ENCODE measurements around the gene ARFIP2. TPM values are rescaled to one million over a fixed set of nuclear protein-coding genes. Genes with fewer than 3 reads are reported as not detected.

The ARFIP2 gene
- total RNA-seq, 2 experiments from 2014 or later = 38.6 to 39.8 TPM

DNA sequence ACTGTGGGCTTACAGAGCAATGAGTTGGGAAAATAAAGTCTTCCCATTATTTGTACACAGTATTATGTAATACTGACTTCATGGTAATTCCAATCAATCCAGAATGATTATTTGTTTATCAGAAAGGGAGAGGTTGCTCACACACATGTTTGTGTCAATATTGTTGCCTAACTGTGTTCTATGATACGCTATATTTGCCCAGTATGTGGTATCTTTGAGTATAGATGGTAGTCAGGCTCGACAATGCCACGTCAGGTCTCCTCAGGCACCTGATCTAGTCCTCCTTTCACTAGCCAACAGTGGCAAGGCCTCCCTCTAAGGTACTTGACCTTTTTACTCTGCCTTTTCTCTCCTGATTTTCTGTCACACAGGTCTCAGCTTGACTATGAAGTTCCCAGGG, 21.3 kb upstream of the ARFIP2 start:
- ChIA-PET POLR2A (no interaction called here), CTCF (interaction anchor here (2.7 to 5.6 kb wide), 2 partner anchors 17 to 124 kb away, joined by 9 to 41 read pairs; no protein-coding TSS in a partner anchor)
- ATAC-seq = no peak
- Mint-ChIP-seq H3K4me3 (no peak overlapping the region), H3K36me3 (ENCODE audit: low read depth) (peaks cover 22% of the 10 kb centered on the region), H3K4me1 (ENCODE audit: low read depth) (peaks cover 13% of the 10 kb centered on the region), H3K9me3 (ENCODE audit: insufficient read depth) (no peaks in the 10 kb centered on the region), H3K27me3 (ENCODE audit: low read depth) (no peaks in the 10 kb centered on the region), H3K27ac (no peak overlapping the region)
- DNase-seq = no peak

DNA sequence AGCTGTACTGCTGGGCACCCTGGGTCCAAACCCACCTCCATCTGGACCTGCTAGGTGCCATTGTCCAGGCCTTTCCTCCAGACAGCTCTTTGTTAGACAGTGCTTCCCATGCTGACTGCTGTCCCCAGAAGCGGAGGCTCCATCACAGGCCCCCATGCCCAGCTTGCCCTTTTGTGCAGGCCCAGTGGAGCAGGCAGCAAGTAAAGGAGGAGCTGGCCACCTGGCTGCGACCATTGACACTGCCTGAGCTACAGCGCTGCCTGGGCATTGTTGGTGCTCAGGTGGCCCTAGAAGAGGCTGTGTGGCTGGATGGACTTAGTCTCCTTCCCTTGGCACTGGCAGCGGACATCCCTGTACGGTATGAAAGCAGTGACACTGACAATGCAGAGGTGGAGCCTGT, 17.4 kb upstream of the ARFIP2 start:
- no peaks in the 10 kb centered on the region for H3K27me3 Mint-ChIP-seq (ENCODE audit: low read depth)
- H3K9me3 Mint-ChIP-seq (ENCODE audit: insufficient read depth) = no peaks in the 10 kb centered on the region
- ATAC-seq (no peak), DNase-seq (no peak)
- H3K4me1 Mint-ChIP-seq (ENCODE audit: low read depth) = peaks cover 13% of the 10 kb centered on the region
- no peak overlapping the region for H3K27ac Mint-ChIP-seq
- H3K36me3 Mint-ChIP-seq (ENCODE audit: low read depth) = peaks cover 16% of the 10 kb centered on the region
- no peak overlapping the region for H3K4me3 Mint-ChIP-seq
- POLR2A ChIA-PET = interaction anchor here (1.8 kb wide), 1 partner anchor 17 kb away, joined by 5 read pairs; the partner anchor contains the start of genes ARFIP2 and TIMM10B
- CTCF ChIA-PET = interaction anchor here (0.8 to 5.6 kb wide), 5 partner anchors 10 to 213 kb away, joined by 3 to 41 read pairs (median 6); no protein-coding TSS in a partner anchor

DNA sequence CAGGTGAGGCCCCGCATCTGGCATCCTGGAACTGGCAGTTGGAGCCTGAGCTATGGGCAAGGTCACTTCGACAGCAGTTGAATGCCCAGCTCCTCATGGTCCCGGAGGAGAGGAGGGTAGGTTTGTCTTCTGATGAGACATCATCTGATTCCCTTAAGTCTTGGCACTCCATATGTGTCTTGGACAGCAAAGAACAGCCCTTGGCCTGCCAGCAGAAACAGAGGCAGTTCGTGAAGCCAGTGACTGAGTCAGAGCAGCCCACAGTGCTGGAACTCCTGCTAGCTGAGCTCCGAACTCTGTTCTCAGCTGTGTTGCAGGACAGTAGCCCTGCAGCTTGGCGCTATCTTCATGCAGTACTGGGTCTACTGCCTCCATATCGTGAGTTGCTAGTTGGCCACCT, 17.0 kb upstream of the ARFIP2 start:
- DNase-seq (no peak), ATAC-seq (peak; percentile 44)
- H3K9me3 Mint-ChIP-seq (ENCODE audit: insufficient read depth) = no peaks in the 10 kb centered on the region
- CTCF ChIA-PET = interaction anchor here (1.8 to 5.6 kb wide), 3 partner anchors 11 to 120 kb away, joined by 6 to 41 read pairs (median 7); no protein-coding TSS in a partner anchor
- H3K4me1 Mint-ChIP-seq (ENCODE audit: low read depth) = peaks cover 13% of the 10 kb centered on the region
- POLR2A ChIA-PET = interaction anchor here (0.8 to 1.8 kb wide), 2 partner anchors 17 to 183 kb away, joined by 3 to 5 read pairs; partner anchors contain the start of genes ARFIP2 and TIMM10B
- no peak overlapping the region for H3K4me3 Mint-ChIP-seq
- H3K36me3 Mint-ChIP-seq (ENCODE audit: low read depth) = peaks cover 17% of the 10 kb centered on the region
- H3K27me3 Mint-ChIP-seq (ENCODE audit: low read depth) = no peaks in the 10 kb centered on the region
- no peak overlapping the region for H3K27ac Mint-ChIP-seq

DNA sequence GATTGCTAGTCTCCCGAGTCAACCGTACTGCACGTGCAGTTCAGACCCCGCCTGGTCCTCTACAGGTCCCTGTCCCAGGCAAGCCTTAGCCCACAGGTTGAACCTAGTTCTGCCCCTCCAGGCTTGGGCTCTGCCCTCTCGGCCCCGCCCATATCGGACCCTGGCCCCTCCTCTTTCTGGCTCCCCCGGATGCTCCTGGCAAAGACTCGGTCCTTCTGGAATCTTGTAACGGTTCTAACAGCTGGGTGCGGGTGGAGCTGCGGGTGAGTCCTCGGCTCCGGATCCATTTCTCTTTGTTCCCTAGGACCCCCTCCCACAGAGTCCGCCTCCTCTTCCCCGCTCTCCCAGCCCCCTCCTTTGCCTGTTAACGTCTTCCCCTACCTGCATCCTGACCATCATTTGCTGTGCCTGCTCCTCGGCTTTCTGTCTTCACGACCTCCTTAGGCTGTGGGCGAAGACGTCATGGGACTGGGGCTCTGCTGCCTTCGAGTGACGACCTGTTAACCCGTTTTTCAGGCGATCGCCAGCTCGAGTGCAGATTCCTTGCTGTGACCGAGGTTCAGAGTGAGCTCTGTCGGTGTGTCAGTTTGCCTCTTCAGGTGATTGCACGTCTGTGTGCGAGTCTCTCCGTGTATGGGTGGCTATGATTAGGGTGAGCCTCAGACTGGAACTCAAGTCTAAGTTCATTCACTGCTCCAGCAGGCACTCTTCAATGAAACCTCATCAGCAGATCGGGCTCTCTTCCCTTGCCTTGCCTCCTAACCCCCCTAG, 16.1 kb upstream of the ARFIP2 start, which contains the start of gene DNHD1:
Gene DNHD1 (plus strand): TSS at position 212 of the 771 bp plus-strand sequence. CDS start 936 bp downstream, outside the sequence.
- Mint-ChIP-seq H3K27me3 (ENCODE audit: low read depth) (no peaks in the 10 kb centered on the region), H3K27ac (no peak within 1 kb of the TSS), H3K36me3 (ENCODE audit: low read depth) (peaks cover 19% of the 10 kb centered on the region), H3K9me3 (ENCODE audit: insufficient read depth) (no peaks in the 10 kb centered on the region), H3K4me3 (no peak within 1 kb of the TSS), H3K4me1 (ENCODE audit: low read depth) (peaks cover 13% of the 10 kb centered on the region)
- DNase-seq (no peak), ATAC-seq (no peak)
- POLR2A ChIA-PET = interaction anchor here (0.8 to 2.5 kb wide), 3 partner anchors 15 to 184 kb away, joined by 3 to 14 read pairs (median 5); partner anchors contain the start of genes ARFIP2 and TIMM10B
- CTCF ChIA-PET = interaction anchor here (1.8 to 5.6 kb wide), 2 partner anchors 34 to 119 kb away, joined by 7 to 41 read pairs; no protein-coding TSS in a partner anchor

DNA sequence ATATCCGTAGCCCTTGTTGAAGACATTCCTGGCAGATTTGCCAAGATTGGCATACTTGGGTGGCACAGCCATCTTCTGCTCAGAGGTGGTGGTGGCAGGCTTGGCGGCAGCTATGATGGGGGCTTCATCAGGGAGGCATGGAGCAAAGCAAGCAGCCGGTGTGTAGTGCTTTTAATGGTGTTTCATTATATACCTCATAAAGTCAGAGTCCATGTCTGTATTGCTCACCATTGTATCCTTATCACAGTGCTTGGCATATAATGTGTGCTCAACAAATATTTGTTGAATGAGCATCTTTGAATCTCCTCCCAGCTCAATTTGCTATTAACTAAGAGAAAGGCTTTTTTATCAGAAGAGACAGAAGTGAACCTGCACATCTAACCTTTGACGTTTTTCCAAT, 8.2 kb upstream of the ARFIP2 start:
- Mint-ChIP-seq H3K9me3 (ENCODE audit: insufficient read depth) (no peaks in the 10 kb centered on the region), H3K27me3 (ENCODE audit: low read depth) (no peaks in the 10 kb centered on the region), H3K4me3 (no peak overlapping the region), H3K36me3 (ENCODE audit: low read depth) (peaks cover 28% of the 10 kb centered on the region), H3K4me1 (ENCODE audit: low read depth) (no peaks in the 10 kb centered on the region), H3K27ac (no peak overlapping the region)
- POLR2A ChIA-PET = interaction anchor here (1.4 kb wide), 1 partner anchor 8 kb away, joined by 6 read pairs; the partner anchor contains the start of genes ARFIP2 and TIMM10B
- CTCF ChIA-PET = interaction anchor here (1.7 to 5.0 kb wide), 3 partner anchors 8 to 111 kb away, joined by 4 to 30 read pairs (median 13); partner anchors contain the start of genes ARFIP2 and TIMM10B
- no peak for DNase-seq
- no peak for ATAC-seq

DNA sequence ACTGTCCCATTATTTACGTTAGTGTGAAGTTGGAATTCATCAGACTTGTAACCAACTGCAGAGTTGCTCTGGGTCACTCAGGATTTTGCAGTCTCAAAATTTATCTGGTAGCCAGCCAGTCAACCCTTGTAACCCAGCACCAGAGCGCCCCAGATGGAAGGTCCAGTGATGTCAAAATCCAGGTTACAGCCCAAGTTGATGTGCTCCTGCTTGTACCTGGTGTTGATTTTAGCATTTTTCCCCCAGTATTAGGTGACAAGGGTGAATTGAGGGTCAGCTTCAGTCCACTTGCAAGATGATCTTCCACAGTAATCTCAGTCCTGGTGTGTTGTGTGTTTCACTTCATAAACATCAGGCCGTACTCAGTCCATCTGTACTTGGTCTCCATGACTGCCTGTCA, 7.7 kb upstream of the ARFIP2 start:
- Mint-ChIP-seq H3K4me1 (ENCODE audit: low read depth) (no peaks in the 10 kb centered on the region), H3K9me3 (ENCODE audit: insufficient read depth) (no peaks in the 10 kb centered on the region), H3K27me3 (ENCODE audit: low read depth) (no peaks in the 10 kb centered on the region), H3K36me3 (ENCODE audit: low read depth) (peaks cover 28% of the 10 kb centered on the region), H3K4me3 (no peak overlapping the region), H3K27ac (no peak overlapping the region)
- ChIA-PET POLR2A (no interaction called here), CTCF (interaction anchor here (2.5 to 5.0 kb wide), 2 partner anchors 17 to 110 kb away, joined by 13 to 30 read pairs; no protein-coding TSS in a partner anchor)
- ATAC-seq (no peak), DNase-seq (no peak)

DNA sequence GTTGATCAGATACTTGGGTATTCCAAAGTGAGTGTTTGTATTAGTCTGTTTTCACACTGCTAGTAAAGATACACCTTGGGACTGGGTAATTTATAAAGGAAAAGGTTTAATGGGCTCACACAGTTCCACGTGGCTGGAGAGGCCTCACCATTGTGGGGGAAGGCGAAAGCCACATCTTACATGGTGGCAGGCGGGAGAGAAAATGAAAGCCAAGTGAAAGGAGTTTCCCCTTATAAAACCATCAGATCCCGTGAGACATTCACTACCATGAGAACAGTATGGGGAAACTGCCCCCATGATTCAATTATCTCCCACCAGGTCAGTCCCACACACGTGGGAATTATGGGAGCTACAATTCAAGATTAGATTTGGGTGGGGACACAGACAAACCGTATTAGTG, 7.2 kb upstream of the ARFIP2 start:
- H3K36me3 Mint-ChIP-seq (ENCODE audit: low read depth) = peaks cover 30% of the 10 kb centered on the region
- no peak overlapping the region for H3K27ac Mint-ChIP-seq
- no peaks in the 10 kb centered on the region for H3K27me3 Mint-ChIP-seq (ENCODE audit: low read depth)
- DNase-seq = no peak
- POLR2A ChIA-PET = no interaction called here
- H3K4me3 Mint-ChIP-seq = no peak overlapping the region
- ATAC-seq = no peak
- CTCF ChIA-PET = interaction anchor here (1.0 to 5.0 kb wide), 2 partner anchors 17 to 109 kb away, joined by 3 to 30 read pairs; no protein-coding TSS in a partner anchor
- no peaks in the 10 kb centered on the region for H3K9me3 Mint-ChIP-seq (ENCODE audit: insufficient read depth)
- peaks cover 4% of the 10 kb centered on the region for H3K4me1 Mint-ChIP-seq (ENCODE audit: low read depth)

DNA sequence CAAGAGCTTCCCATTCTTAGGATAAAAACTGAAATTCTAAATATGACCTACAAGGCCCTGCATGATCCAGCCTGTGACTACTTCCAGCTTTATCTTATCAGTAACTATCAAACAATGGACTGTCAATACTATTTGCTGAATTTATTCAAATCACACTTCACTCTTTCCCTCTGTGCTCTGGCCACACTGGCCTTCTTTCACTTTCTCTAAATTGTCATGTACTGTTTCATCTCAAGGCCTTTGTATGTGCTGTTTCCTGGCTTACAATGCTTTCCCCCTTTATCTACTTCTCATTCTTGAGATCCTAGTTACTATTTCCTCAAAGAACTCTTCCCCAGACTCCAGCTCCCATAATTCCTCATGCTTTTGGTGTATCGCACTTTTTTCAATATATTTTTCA, 5.8 kb upstream of the ARFIP2 start:
- ChIA-PET POLR2A (interaction anchor here (1.0 kb wide), 1 partner anchor 13 kb away, joined by 3 read pairs; the partner anchor contains the start of gene TRIM3), CTCF (interaction anchor here (1.1 to 5.0 kb wide), 7 partner anchors 12 to 124 kb away, joined by 3 to 30 read pairs (median 3); no protein-coding TSS in a partner anchor)
- no peak for ATAC-seq
- Mint-ChIP-seq H3K9me3 (ENCODE audit: insufficient read depth) (no peaks in the 10 kb centered on the region), H3K4me1 (ENCODE audit: low read depth) (peaks cover 16% of the 10 kb centered on the region), H3K27ac (no peak overlapping the region), H3K4me3 (no peak overlapping the region), H3K36me3 (ENCODE audit: low read depth) (peaks cover 34% of the 10 kb centered on the region), H3K27me3 (ENCODE audit: low read depth) (no peaks in the 10 kb centered on the region)
- DNase-seq = no peak

DNA sequence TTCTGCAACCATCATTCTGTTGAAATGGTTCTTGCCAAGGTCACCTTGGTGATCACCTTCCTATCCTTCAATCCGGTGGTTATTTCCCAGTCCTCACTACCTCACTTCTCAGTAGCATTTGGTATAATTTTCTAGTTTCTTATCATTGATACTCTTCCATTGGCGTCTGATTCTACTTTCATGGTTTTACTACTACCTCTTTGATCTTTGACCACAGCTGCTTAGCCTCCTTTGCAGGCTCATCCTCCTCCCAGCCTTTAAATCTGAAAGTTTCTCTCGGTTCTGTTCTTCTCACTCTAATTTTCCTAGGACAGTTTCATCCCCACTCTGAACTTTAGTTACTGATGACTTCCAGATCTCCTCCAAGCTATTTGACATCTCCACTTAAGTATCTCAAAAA, 5.1 kb upstream of the ARFIP2 start:
- Mint-ChIP-seq H3K4me1 (ENCODE audit: low read depth) (peaks cover 16% of the 10 kb centered on the region), H3K27me3 (ENCODE audit: low read depth) (no peaks in the 10 kb centered on the region), H3K27ac (no peak overlapping the region), H3K9me3 (ENCODE audit: insufficient read depth) (no peaks in the 10 kb centered on the region), H3K36me3 (ENCODE audit: low read depth) (peaks cover 33% of the 10 kb centered on the region), H3K4me3 (no peak overlapping the region)
- ChIA-PET POLR2A (interaction anchor here (1.0 kb wide), 1 partner anchor 13 kb away, joined by 3 read pairs; the partner anchor contains the start of gene TRIM3), CTCF (interaction anchor here (1.1 to 5.0 kb wide), 7 partner anchors 13 to 123 kb away, joined by 3 to 30 read pairs (median 5); no protein-coding TSS in a partner anchor)
- DNase-seq = no peak
- ATAC-seq = no peak

DNA sequence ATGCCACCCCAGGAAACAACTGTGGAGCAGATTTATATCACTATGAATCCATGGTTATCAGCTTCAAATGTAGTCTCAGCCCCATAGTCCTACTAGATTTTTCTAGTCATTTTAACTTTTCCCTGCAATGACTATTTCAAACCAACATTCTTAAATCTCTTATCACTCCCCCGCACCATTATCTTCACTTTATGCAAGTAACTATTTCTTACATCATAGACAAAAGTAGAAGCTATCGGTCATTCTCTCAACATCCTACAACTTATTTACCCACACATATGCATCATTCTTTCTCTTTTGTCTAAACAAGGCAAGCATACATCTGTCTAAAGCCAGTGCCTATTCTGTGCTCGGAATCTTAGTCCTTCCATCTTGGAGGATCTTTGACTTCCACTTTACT, 4.5 kb upstream of the ARFIP2 start:
- ChIA-PET POLR2A (no interaction called here), CTCF (interaction anchor here (1.0 to 4.8 kb wide), 8 partner anchors 7 to 122 kb away, joined by 3 to 39 read pairs (median 5); no protein-coding TSS in a partner anchor)
- DNase-seq (no peak), ATAC-seq (no peak)
- peaks cover 35% of the 10 kb centered on the region for H3K36me3 Mint-ChIP-seq (ENCODE audit: low read depth)
- H3K9me3 Mint-ChIP-seq (ENCODE audit: insufficient read depth) = no peaks in the 10 kb centered on the region
- no peak overlapping the region for H3K27ac Mint-ChIP-seq
- H3K4me1 Mint-ChIP-seq (ENCODE audit: low read depth) = peaks cover 21% of the 10 kb centered on the region
- no peaks in the 10 kb centered on the region for H3K27me3 Mint-ChIP-seq (ENCODE audit: low read depth)
- H3K4me3 Mint-ChIP-seq = no peak overlapping the region

DNA sequence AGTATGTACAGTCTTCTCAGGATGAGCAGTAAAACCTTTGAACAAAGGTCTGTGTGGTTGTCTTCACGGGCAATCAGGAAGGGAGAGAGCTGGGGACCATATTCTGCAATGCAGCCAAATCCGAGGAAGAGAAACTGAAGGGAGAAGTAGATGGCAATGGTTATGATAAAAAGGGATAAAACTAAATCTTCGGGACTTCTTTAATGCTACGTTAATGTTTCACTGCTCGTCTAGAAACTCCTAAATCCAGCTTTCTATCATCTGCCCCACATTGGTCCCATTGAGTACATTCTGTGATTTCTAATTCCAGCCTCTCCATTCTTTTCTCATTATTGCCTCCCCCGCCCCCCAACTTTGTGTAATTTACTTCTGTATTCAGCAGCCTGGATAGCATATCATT, 1.9 kb upstream of the ARFIP2 start:
- ATAC-seq (no peak), DNase-seq (no peak)
- Mint-ChIP-seq H3K4me1 (ENCODE audit: low read depth) (peaks cover 38% of the 10 kb centered on the region), H3K9me3 (ENCODE audit: insufficient read depth) (no peaks in the 10 kb centered on the region), H3K27me3 (ENCODE audit: low read depth) (no peaks in the 10 kb centered on the region), H3K36me3 (ENCODE audit: low read depth) (peaks cover 36% of the 10 kb centered on the region), H3K4me3 (peak overlapping the region; percentile 94), H3K27ac (peak overlapping the region; percentile 97)
- ChIA-PET POLR2A (interaction anchor here (0.8 to 3.2 kb wide), 3 partner anchors 13 to 136 kb away, joined by 3 to 14 read pairs (median 3); partner anchors contain the start of genes DNHD1 and TPP1), CTCF (interaction anchor here (0.9 to 4.8 kb wide), 6 partner anchors 23 to 121 kb away, joined by 3 to 39 read pairs (median 8); no protein-coding TSS in a partner anchor)

Measured in activated CD8-positive, alpha-beta T cell treated with anti-CD3 and anti-CD28 coated beads, Interleukin-2, amount 10 ng/mL, durations not matched to agents 7 days and 5 days (primary cell).